Activated T-helper 1 cell treated with anti-CD3 and anti-CD28 coated beads, Interleukin-12 subunit alpha, Interleukin-12 subunit beta, Interleukin-2, Interleukin-4 antibody, amounts not matched to agents 30 ng/mL and 10 ng/mL and 1 ng/mL, durations not matched to agents 14 hours and 24 hours and 36 hours (primary cell): Measurements from ENCODE around the gene LDLR. TPM values are rescaled to one million over a fixed set of nuclear protein-coding genes. Genes with fewer than 3 reads are reported as not detected.
"Not testable (repeated sequence)": the region's sequence is repeated elsewhere in the genome, so short reads cannot be mapped to it uniquely, and the experiment has no call there.

Experiments
- DNase-seq: peaks from one replicate; pipeline ENCODE4 v3.0.0; 2021; ENCODE audit warnings: low spot score
- H3K27ac Mint-ChIP-seq: one replicate; pipeline ENCODE4 v1.8.0; 2021; ENCODE audit warnings: mild to moderate bottlenecking, mixed read lengths
- H3K27me3 Mint-ChIP-seq: one replicate; pipeline ENCODE4 v1.8.0; 2022; ENCODE audit warnings: mild to moderate bottlenecking, moderate library complexity, mixed read lengths; ENCODE audit not compliant: insufficient read depth
- H3K36me3 Mint-ChIP-seq: one replicate; pipeline ENCODE4 v1.8.0; 2021; ENCODE audit warnings: low read depth, mixed read lengths
- H3K4me1 Mint-ChIP-seq: one replicate; pipeline ENCODE4 v1.8.0; 2021; ENCODE audit warnings: low read depth, mixed read lengths
- H3K4me3 Mint-ChIP-seq: one replicate; pipeline ENCODE4 v1.8.0; 2021; ENCODE audit warnings: mild to moderate bottlenecking, moderate library complexity, mixed read lengths
- H3K9me3 Mint-ChIP-seq: one replicate; pipeline ENCODE4 v1.8.0; 2021; ENCODE audit warnings: mixed read lengths
- intact Hi-C: fragments of 100-400 bp; cut with micrococcal nuclease; formaldehyde crosslinking; loops from one replicate; pipeline ENCODE4 v1.15.1; 2024
- total RNA-seq: library from RNA; stranded (reverse); gene quantifications from 2 replicates; pipeline ENCODE4 v1.2.3, GENCODE V29; 2022

Gene LDLR
- total RNA-seq, 1 donor from 2014 or later: 117 TPM

GRCh38 chr19:11059511-11060358 is 29.5 kb upstream of the LDLR start:
- Mint-ChIP-seq H3K4me1 (no peaks in the 10 kb centered on the region), H3K4me3 (no peak overlapping the region), H3K27me3 (no peaks in the 10 kb centered on the region), H3K27ac (no peak overlapping the region), H3K9me3 (no peaks in the 10 kb centered on the region), H3K36me3 (peaks cover 6% of the 10 kb centered on the region)
- intact Hi-C loops: no loop called here
- DNase-seq: no peak

GRCh38 chr19:11061952-11062351 is 27.3 kb upstream of the LDLR start:
- peaks cover 15% of the 10 kb centered on the region for H3K36me3 Mint-ChIP-seq
- H3K4me3 Mint-ChIP-seq: no peak overlapping the region
- no peak for DNase-seq
- intact Hi-C loops: no loop called here
- no peaks in the 10 kb centered on the region for H3K27me3 Mint-ChIP-seq
- H3K9me3 Mint-ChIP-seq: no peaks in the 10 kb centered on the region
- H3K27ac Mint-ChIP-seq: no peak overlapping the region
- no peaks in the 10 kb centered on the region for H3K4me1 Mint-ChIP-seq

GRCh38 chr19:11063434-11063833 is 25.8 kb upstream of the LDLR start:
- intact Hi-C loops: no loop called here
- no peaks in the 10 kb centered on the region for H3K27me3 Mint-ChIP-seq
- no peak for DNase-seq

GRCh38 chr19:11064831-11065303 is 24.4 kb upstream of the LDLR start:
- H3K27me3 Mint-ChIP-seq: no peaks in the 10 kb centered on the region
- peaks cover 5% of the 10 kb centered on the region for H3K4me1 Mint-ChIP-seq
- H3K4me3 Mint-ChIP-seq: no peak overlapping the region
- H3K27ac Mint-ChIP-seq: no peak overlapping the region
- H3K36me3 Mint-ChIP-seq: peaks cover 23% of the 10 kb centered on the region
- no peak for DNase-seq
- no peaks in the 10 kb centered on the region for H3K9me3 Mint-ChIP-seq
- intact Hi-C loops: no loop called here

More at GRCh38 chr19:11063434-11063833, 25.8 kb upstream of the LDLR start:
- Mint-ChIP-seq H3K36me3 (peaks cover 19% of the 10 kb centered on the region), H3K4me1 (no peaks in the 10 kb centered on the region), H3K4me3 (no peak overlapping the region), H3K27ac (no peak overlapping the region), H3K9me3 (no peaks in the 10 kb centered on the region)

- Mint-ChIP-seq H3K27me3 (no peaks in the 10 kb centered on the region), H3K9me3 (no peaks in the 10 kb centered on the region), H3K36me3 (peaks cover 21% of the 10 kb centered on the region), H3K4me3 (no peak overlapping the region), H3K27ac (no peak overlapping the region), H3K4me1 (peaks cover 5% of the 10 kb centered on the region)
- DNase-seq: no peak
- intact Hi-C loops: no loop called here
Observed at GRCh38 chr19:11066326-11066725, 22.9 kb upstream of the LDLR start.

GRCh38 chr19:11067356-11068113 is 21.7 kb upstream of the LDLR start:
- no peak overlapping the region for H3K27ac Mint-ChIP-seq

GRCh38 chr19:11069561-11069960 is 19.7 kb upstream of the LDLR start:
- H3K36me3 Mint-ChIP-seq: peaks cover 21% of the 10 kb centered on the region
- no peak overlapping the region for H3K27ac Mint-ChIP-seq
- peaks cover 5% of the 10 kb centered on the region for H3K4me1 Mint-ChIP-seq
- no peak overlapping the region for H3K4me3 Mint-ChIP-seq
- DNase-seq: no peak
- H3K27me3 Mint-ChIP-seq: no peaks in the 10 kb centered on the region
- intact Hi-C loops: no loop called here
- H3K9me3 Mint-ChIP-seq: no peaks in the 10 kb centered on the region

More at GRCh38 chr19:11067356-11068113, 21.7 kb upstream of the LDLR start:
- Mint-ChIP-seq H3K36me3 (peaks cover 21% of the 10 kb centered on the region), H3K9me3 (no peaks in the 10 kb centered on the region), H3K27me3 (no peaks in the 10 kb centered on the region), H3K4me1 (peaks cover 5% of the 10 kb centered on the region), H3K4me3 (no peak overlapping the region)
- intact Hi-C loops: no loop called here
- no peak for DNase-seq

- intact Hi-C loops: no loop called here
- Mint-ChIP-seq H3K36me3 (peaks cover 18% of the 10 kb centered on the region), H3K4me3 (no peak overlapping the region)
Observed at GRCh38 chr19:11070123-11070522, 19.1 kb upstream of the LDLR start.

GRCh38 chr19:11073568-11073967 is 15.7 kb upstream of the LDLR start:
- no peaks in the 10 kb centered on the region for H3K27me3 Mint-ChIP-seq
- no peaks in the 10 kb centered on the region for H3K9me3 Mint-ChIP-seq
- H3K4me3 Mint-ChIP-seq: no peak overlapping the region
- H3K27ac Mint-ChIP-seq: no peak overlapping the region
- H3K36me3 Mint-ChIP-seq: peaks cover 8% of the 10 kb centered on the region
- H3K4me1 Mint-ChIP-seq: peaks cover 5% of the 10 kb centered on the region
- no peak for DNase-seq
- intact Hi-C loops: no loop called here

More at GRCh38 chr19:11070123-11070522, 19.1 kb upstream of the LDLR start:
- no peak overlapping the region for H3K27ac Mint-ChIP-seq
- H3K27me3 Mint-ChIP-seq: no peaks in the 10 kb centered on the region
- peaks cover 5% of the 10 kb centered on the region for H3K4me1 Mint-ChIP-seq
- H3K9me3 Mint-ChIP-seq: no peaks in the 10 kb centered on the region
- no peak for DNase-seq

GRCh38 chr19:11076792-11077191 is 12.5 kb upstream of the LDLR start:
- H3K9me3 Mint-ChIP-seq, H3K4me3 Mint-ChIP-seq: not testable (repeated sequence)

GRCh38 chr19:11078893-11079292 is 10.4 kb upstream of the LDLR start:
- no peak overlapping the region for H3K4me3 Mint-ChIP-seq
- H3K4me1 Mint-ChIP-seq: no peaks in the 10 kb centered on the region
- no peak for DNase-seq
- peaks cover 1% of the 10 kb centered on the region for H3K36me3 Mint-ChIP-seq
- no peaks in the 10 kb centered on the region for H3K27me3 Mint-ChIP-seq
- intact Hi-C loops: no loop called here
- no peak overlapping the region for H3K27ac Mint-ChIP-seq
- no peaks in the 10 kb centered on the region for H3K9me3 Mint-ChIP-seq

More at GRCh38 chr19:11076792-11077191, 12.5 kb upstream of the LDLR start:
- intact Hi-C loops, H3K36me3 Mint-ChIP-seq, H3K27me3 Mint-ChIP-seq, H3K27ac Mint-ChIP-seq, H3K4me1 Mint-ChIP-seq, DNase-seq: not testable (repeated sequence)

- Mint-ChIP-seq H3K27ac (no peak overlapping the region), H3K27me3 (no peaks in the 10 kb centered on the region), H3K36me3 (peaks cover 2% of the 10 kb centered on the region), H3K9me3 (no peaks in the 10 kb centered on the region), H3K4me3 (no peak overlapping the region), H3K4me1 (no peaks in the 10 kb centered on the region)
- intact Hi-C loops: no loop called here
- DNase-seq: no peak
Observed at GRCh38 chr19:11079999-11080398, 9.3 kb upstream of the LDLR start.
